ENCODE data around the gene PLXNA2. TPM values are rescaled to one million over a fixed set of nuclear protein-coding genes. Genes with fewer than 3 reads are reported as not detected.

Gene PLXNA2
- total and polyA plus RNA-seq, 5 donors from 2014 or later = 0.02 to 0.62 (median 0.16) TPM; not detected in 2

- Histone ChIP-seq H3K36me3 (ENCODE audit: control insufficient read depth, insufficient read depth, low read length) (no peaks in the 10 kb centered on the region), H3K9me3 (ENCODE audit: control insufficient read depth in 2 of 2, low read length in 2 of 2) (no peaks in the 10 kb centered on the region), H3K4me1 (ENCODE audit: control insufficient read depth, insufficient read depth, low read length, poor library complexity, severe bottlenecking) (no peaks in the 10 kb centered on the region), H3K4me3 (ENCODE audit: low read depth, low read length) (no peak overlapping the region), H3K27me3 (ENCODE audit: control insufficient read depth, insufficient read depth, low read length) (no peaks in the 10 kb centered on the region), H3K27ac (ENCODE audit: insufficient read depth, low read length, poor library complexity, severe bottlenecking) (no peak overlapping the region)
- ATAC-seq (ENCODE audit: low read depth in 2 of 2) (no peak), DNase-seq (no peak)
- H3K4me1 Mint-ChIP-seq = no peaks in the 10 kb centered on the region
- H3K36me3 Mint-ChIP-seq = no peaks in the 10 kb centered on the region
- no peak overlapping the region for H3K4me3 Mint-ChIP-seq
- no peaks in the 10 kb centered on the region for H3K27me3 Mint-ChIP-seq
- no peak overlapping the region for H3K27ac Mint-ChIP-seq
- H3K9me3 Mint-ChIP-seq = no peaks in the 10 kb centered on the region
Measured at GRCh38 chr1:207987164-207987563, 257.0 kb downstream of the PLXNA2 start.

GRCh38 chr1:207985996-207986395, 258.2 kb downstream of the PLXNA2 start:
- H3K27ac Mint-ChIP-seq = no peak overlapping the region
- no peak overlapping the region for H3K4me3 ChIP-seq (ENCODE audit: low read depth, low read length)

GRCh38 chr1:207984831-207985572, 259.2 kb downstream of the PLXNA2 start:
- no peaks in the 10 kb centered on the region for H3K36me3 ChIP-seq (ENCODE audit: control insufficient read depth, insufficient read depth, low read length)
- H3K27ac Mint-ChIP-seq = no peak overlapping the region
- DNase-seq (no peak), ATAC-seq (ENCODE audit: low read depth in 2 of 2) (no peak)
- H3K4me3 Mint-ChIP-seq = no peak overlapping the region
- no peaks in the 10 kb centered on the region for H3K9me3 Mint-ChIP-seq
- H3K4me1 Mint-ChIP-seq = no peaks in the 10 kb centered on the region
- H3K9me3 ChIP-seq (ENCODE audit: control insufficient read depth in 2 of 2, low read length in 2 of 2) = no peaks in the 10 kb centered on the region
- no peak overlapping the region for H3K27ac ChIP-seq (ENCODE audit: insufficient read depth, low read length, poor library complexity, severe bottlenecking)
- H3K4me3 ChIP-seq (ENCODE audit: low read depth, low read length) = no peak overlapping the region
- H3K4me1 ChIP-seq (ENCODE audit: control insufficient read depth, insufficient read depth, low read length, poor library complexity, severe bottlenecking) = no peaks in the 10 kb centered on the region
- peaks cover 4% of the 10 kb centered on the region for H3K27me3 ChIP-seq (ENCODE audit: control insufficient read depth, insufficient read depth, low read length)
- peaks cover 9% of the 10 kb centered on the region for H3K27me3 Mint-ChIP-seq
- no peaks in the 10 kb centered on the region for H3K36me3 Mint-ChIP-seq

More at GRCh38 chr1:207985996-207986395, 258.2 kb downstream of the PLXNA2 start:
- DNase-seq (no peak), ATAC-seq (ENCODE audit: low read depth in 2 of 2) (no peak)
- no peak overlapping the region for H3K4me3 Mint-ChIP-seq
- no peaks in the 10 kb centered on the region for H3K36me3 Mint-ChIP-seq
- H3K9me3 ChIP-seq (ENCODE audit: control insufficient read depth in 2 of 2, low read length in 2 of 2) = no peaks in the 10 kb centered on the region
- no peak overlapping the region for H3K27ac ChIP-seq (ENCODE audit: insufficient read depth, low read length, poor library complexity, severe bottlenecking)
- H3K9me3 Mint-ChIP-seq = no peaks in the 10 kb centered on the region
- H3K4me1 ChIP-seq (ENCODE audit: control insufficient read depth, insufficient read depth, low read length, poor library complexity, severe bottlenecking) = no peaks in the 10 kb centered on the region
- peaks cover 3% of the 10 kb centered on the region for H3K27me3 ChIP-seq (ENCODE audit: control insufficient read depth, insufficient read depth, low read length)
- H3K36me3 ChIP-seq (ENCODE audit: control insufficient read depth, insufficient read depth, low read length) = no peaks in the 10 kb centered on the region
- H3K27me3 Mint-ChIP-seq = peaks cover under 1% of the 10 kb centered on the region
- H3K4me1 Mint-ChIP-seq = no peaks in the 10 kb centered on the region

- Histone ChIP-seq H3K27me3 (ENCODE audit: control insufficient read depth, insufficient read depth, low read length) (peaks cover 4% of the 10 kb centered on the region), H3K9me3 (ENCODE audit: control insufficient read depth in 2 of 2, low read length in 2 of 2) (no peaks in the 10 kb centered on the region), H3K4me3 (ENCODE audit: low read depth, low read length) (no peak overlapping the region), H3K36me3 (ENCODE audit: control insufficient read depth, insufficient read depth, low read length) (no peaks in the 10 kb centered on the region), H3K27ac (ENCODE audit: insufficient read depth, low read length, poor library complexity, severe bottlenecking) (no peak overlapping the region), H3K4me1 (ENCODE audit: control insufficient read depth, insufficient read depth, low read length, poor library complexity, severe bottlenecking) (no peaks in the 10 kb centered on the region)
- no peak for DNase-seq
- Mint-ChIP-seq H3K9me3 (no peaks in the 10 kb centered on the region), H3K36me3 (no peaks in the 10 kb centered on the region), H3K27me3 (peaks cover 16% of the 10 kb centered on the region), H3K27ac (peak overlapping the region in 1 of 3 donors; percentile 14), H3K4me3 (no peak overlapping the region), H3K4me1 (no peaks in the 10 kb centered on the region)
- no peak for ATAC-seq (ENCODE audit: low read depth in 2 of 2)
Measured at GRCh38 chr1:207983044-207983635, 261.0 kb downstream of the PLXNA2 start.

- Mint-ChIP-seq H3K27me3 (peaks cover 18% of the 10 kb centered on the region), H3K27ac (no peak overlapping the region)
Measured at GRCh38 chr1:207981976-207982375, 262.2 kb downstream of the PLXNA2 start.

GRCh38 chr1:207978441-207978840, 265.7 kb downstream of the PLXNA2 start:
- no peaks in the 10 kb centered on the region for H3K36me3 Mint-ChIP-seq
- no peak overlapping the region for H3K4me3 Mint-ChIP-seq
- DNase-seq (no peak), ATAC-seq (ENCODE audit: low read depth in 2 of 2) (no peak)
- no peaks in the 10 kb centered on the region for H3K9me3 Mint-ChIP-seq
- H3K36me3 ChIP-seq (ENCODE audit: control insufficient read depth, insufficient read depth, low read length) = no peaks in the 10 kb centered on the region
- H3K27ac ChIP-seq (ENCODE audit: insufficient read depth, low read length, poor library complexity, severe bottlenecking) = no peak overlapping the region
- H3K4me3 ChIP-seq (ENCODE audit: low read depth, low read length) = no peak overlapping the region
- H3K27me3 Mint-ChIP-seq = peaks cover 41% of the 10 kb centered on the region
- no peaks in the 10 kb centered on the region for H3K4me1 Mint-ChIP-seq
- H3K27ac Mint-ChIP-seq = no peak overlapping the region
- no peaks in the 10 kb centered on the region for H3K4me1 ChIP-seq (ENCODE audit: control insufficient read depth, insufficient read depth, low read length, poor library complexity, severe bottlenecking)
- peaks cover 12% of the 10 kb centered on the region for H3K27me3 ChIP-seq (ENCODE audit: control insufficient read depth, insufficient read depth, low read length)
- H3K9me3 ChIP-seq (ENCODE audit: control insufficient read depth in 2 of 2, low read length in 2 of 2) = no peaks in the 10 kb centered on the region

More at GRCh38 chr1:207981976-207982375, 262.2 kb downstream of the PLXNA2 start:
- Histone ChIP-seq H3K4me1 (ENCODE audit: control insufficient read depth, insufficient read depth, low read length, poor library complexity, severe bottlenecking) (no peaks in the 10 kb centered on the region), H3K27me3 (ENCODE audit: control insufficient read depth, insufficient read depth, low read length) (peaks cover 4% of the 10 kb centered on the region), H3K9me3 (ENCODE audit: control insufficient read depth in 2 of 2, low read length in 2 of 2) (no peaks in the 10 kb centered on the region), H3K27ac (ENCODE audit: insufficient read depth, low read length, poor library complexity, severe bottlenecking) (no peak overlapping the region), H3K36me3 (ENCODE audit: control insufficient read depth, insufficient read depth, low read length) (no peaks in the 10 kb centered on the region), H3K4me3 (ENCODE audit: low read depth, low read length) (no peak overlapping the region)
- Mint-ChIP-seq H3K4me3 (no peak overlapping the region), H3K9me3 (no peaks in the 10 kb centered on the region), H3K4me1 (no peaks in the 10 kb centered on the region), H3K36me3 (no peaks in the 10 kb centered on the region)
- DNase-seq (no peak), ATAC-seq (ENCODE audit: low read depth in 2 of 2) (no peak)

GRCh38 chr1:207977876-207978275, 266.3 kb downstream of the PLXNA2 start:
- H3K27ac Mint-ChIP-seq = no peak overlapping the region
- no peak overlapping the region for H3K4me3 ChIP-seq (ENCODE audit: low read depth, low read length)
- peaks cover 47% of the 10 kb centered on the region for H3K27me3 Mint-ChIP-seq
- no peaks in the 10 kb centered on the region for H3K9me3 ChIP-seq (ENCODE audit: control insufficient read depth in 2 of 2, low read length in 2 of 2)
- H3K27ac ChIP-seq (ENCODE audit: insufficient read depth, low read length, poor library complexity, severe bottlenecking) = no peak overlapping the region
- H3K4me3 Mint-ChIP-seq = no peak overlapping the region
- H3K36me3 ChIP-seq (ENCODE audit: control insufficient read depth, insufficient read depth, low read length) = no peaks in the 10 kb centered on the region
- no peak for DNase-seq
- H3K4me1 ChIP-seq (ENCODE audit: control insufficient read depth, insufficient read depth, low read length, poor library complexity, severe bottlenecking) = no peaks in the 10 kb centered on the region
- H3K27me3 ChIP-seq (ENCODE audit: control insufficient read depth, insufficient read depth, low read length) = peaks cover 15% of the 10 kb centered on the region
- H3K36me3 Mint-ChIP-seq = no peaks in the 10 kb centered on the region
- ATAC-seq (ENCODE audit: low read depth in 2 of 2) = no peak
- no peaks in the 10 kb centered on the region for H3K9me3 Mint-ChIP-seq
- H3K4me1 Mint-ChIP-seq = no peaks in the 10 kb centered on the region

Measured in CD4-positive, CD25-positive, alpha-beta regulatory T cell (primary cell).